ENCODE results near the gene NOL3. TPM values are rescaled to one million over a fixed set of nuclear protein-coding genes. Genes with fewer than 3 reads are reported as not detected.

The NOL3 gene
- polyA plus RNA-seq, 2 donors: 36.7 to 59.0 TPM

DNA sequence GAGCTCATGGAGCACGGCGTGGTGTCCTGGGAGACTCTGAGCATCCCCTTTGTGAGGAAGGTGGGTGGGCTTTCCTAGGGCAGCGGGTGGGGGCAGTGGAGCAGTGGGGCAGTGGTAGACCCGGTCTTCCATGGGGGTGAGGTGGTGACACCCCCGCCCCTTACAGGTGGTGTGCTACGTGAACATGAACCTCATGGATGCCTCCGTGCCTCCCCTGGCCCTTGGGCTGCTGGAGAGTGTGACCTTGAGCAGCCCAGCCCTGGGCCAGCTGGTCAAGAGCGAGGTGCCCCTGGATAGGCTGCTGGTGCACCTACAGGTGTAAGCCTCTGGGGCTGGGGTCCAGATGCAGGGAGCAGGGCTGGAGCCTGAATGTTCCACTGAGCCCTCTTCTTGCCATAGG is 30.2 kb downstream of the NOL3 start:
- H3K36me3 ChIP-seq (ENCODE audit: control insufficient read depth in 2 of 2, insufficient read depth in 2 of 2, low read length in 1 of 2): peaks cover 13 to 64% of the 10 kb centered on the region in 2 donors
- no peak overlapping the region for H3K27ac ChIP-seq (ENCODE audit: low read depth in 2 of 2, low read length in 1 of 2)
- H3K27me3 ChIP-seq (ENCODE audit: control insufficient read depth in 1 of 2, insufficient read depth in 2 of 2, low read length in 2 of 2): no peaks in the 10 kb centered on the region
- no peak overlapping the region for H3K4me3 ChIP-seq (ENCODE audit: low read depth in 1 of 2, low read length in 2 of 2)
- peaks cover 0 to 15% of the 10 kb centered on the region in 2 donors for H3K4me1 ChIP-seq (ENCODE audit: control insufficient read depth in 2 of 2, insufficient read depth in 2 of 2, low read length in 1 of 2)
- no peaks in the 10 kb centered on the region for H3K9me3 ChIP-seq (ENCODE audit: control insufficient read depth in 2 of 2, insufficient read depth in 1 of 2, low read depth in 1 of 2, low read length in 1 of 2)
- WGBS, 2 donors: 89 to 91% methylated on average over 8 of the region's 8 CpGs

DNA sequence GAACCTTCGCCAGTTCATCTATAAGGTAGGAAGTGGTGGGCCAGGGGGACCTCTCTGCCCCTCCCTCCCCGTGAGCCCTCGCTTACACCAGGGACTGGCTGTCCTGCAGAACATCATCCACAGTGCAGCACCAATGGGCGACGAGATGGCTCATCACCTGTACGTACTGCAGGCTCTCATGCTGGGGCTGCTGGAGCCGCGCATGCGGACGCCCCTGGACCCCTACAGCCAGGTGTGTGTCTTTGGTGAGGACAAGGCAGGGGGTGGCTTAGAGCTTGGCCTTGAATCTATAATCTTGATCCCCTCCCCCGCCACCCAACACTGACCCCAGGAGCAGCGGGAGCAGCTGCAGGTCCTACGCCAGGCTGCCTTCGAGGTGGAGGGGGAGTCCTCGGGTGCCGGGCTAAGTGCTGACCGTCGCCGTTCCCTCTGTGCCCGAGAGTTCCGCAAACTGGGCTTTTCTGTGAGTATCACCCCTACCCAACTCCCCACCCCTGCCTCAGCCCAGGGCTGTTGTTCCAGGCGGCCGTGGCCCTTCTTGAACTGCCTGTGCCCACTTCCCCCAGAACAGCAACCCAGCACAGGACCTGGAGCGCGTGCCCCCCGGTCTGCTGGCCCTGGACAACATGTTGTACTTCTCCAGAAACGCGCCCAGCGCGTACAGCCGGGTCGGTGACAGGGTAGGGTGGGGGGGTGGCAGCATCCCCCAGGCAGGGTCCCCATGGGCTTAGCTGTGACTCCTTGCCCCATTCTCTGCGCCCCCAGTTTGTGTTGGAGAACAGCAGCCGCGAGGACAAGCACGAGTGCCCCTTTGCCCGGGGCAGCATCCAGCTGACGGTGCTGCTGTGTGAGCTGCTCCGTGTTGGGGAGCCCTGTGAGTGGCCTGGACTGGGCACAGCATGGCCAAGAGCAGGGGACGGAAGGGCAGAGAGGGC is 31.3 kb downstream of the NOL3 start:
- H3K36me3 ChIP-seq (ENCODE audit: control insufficient read depth in 2 of 2, insufficient read depth in 2 of 2, low read length in 1 of 2): peaks cover 13 to 55% of the 10 kb centered on the region in 2 donors
- H3K27me3 ChIP-seq (ENCODE audit: control insufficient read depth in 1 of 2, insufficient read depth in 2 of 2, low read length in 2 of 2): no peaks in the 10 kb centered on the region
- no peak overlapping the region for H3K4me3 ChIP-seq (ENCODE audit: low read depth in 1 of 2, low read length in 2 of 2)
- H3K27ac ChIP-seq (ENCODE audit: low read depth in 2 of 2, low read length in 1 of 2): no peak overlapping the region
- peaks cover 0 to 15% of the 10 kb centered on the region in 2 donors for H3K4me1 ChIP-seq (ENCODE audit: control insufficient read depth in 2 of 2, insufficient read depth in 2 of 2, low read length in 1 of 2)
- 93% methylated on average over 39 to 40 of the region's 40 CpGs for WGBS, 2 donors
- no peaks in the 10 kb centered on the region for H3K9me3 ChIP-seq (ENCODE audit: control insufficient read depth in 2 of 2, insufficient read depth in 1 of 2, low read depth in 1 of 2, low read length in 1 of 2)

DNA sequence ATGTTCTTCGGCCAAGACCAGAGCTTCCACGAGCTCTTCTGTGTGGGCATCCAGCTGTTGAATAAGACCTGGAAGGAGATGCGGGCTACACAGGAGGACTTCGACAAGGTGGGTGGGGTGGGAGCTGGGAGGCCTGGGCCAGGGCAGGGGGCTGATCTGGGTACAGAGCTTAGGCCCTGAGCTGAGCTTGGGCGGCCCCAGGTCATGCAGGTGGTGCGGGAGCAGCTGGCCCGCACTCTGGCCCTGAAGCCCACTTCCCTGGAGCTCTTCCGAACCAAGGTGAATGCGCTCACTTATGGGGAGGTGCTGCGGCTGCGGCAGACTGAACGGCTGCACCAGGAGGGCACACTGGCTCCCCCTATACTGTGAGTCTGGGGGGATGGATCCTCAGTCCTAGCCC is 32.1 kb downstream of the NOL3 start:
- no peaks in the 10 kb centered on the region for H3K9me3 ChIP-seq (ENCODE audit: control insufficient read depth in 2 of 2, insufficient read depth in 1 of 2, low read depth in 1 of 2, low read length in 1 of 2)
- WGBS, 2 donors: 90 to 94% methylated on average over 12 of the region's 12 CpGs
- H3K36me3 ChIP-seq (ENCODE audit: control insufficient read depth in 2 of 2, insufficient read depth in 2 of 2, low read length in 1 of 2): peaks cover 13 to 47% of the 10 kb centered on the region in 2 donors
- no peak overlapping the region for H3K4me3 ChIP-seq (ENCODE audit: low read depth in 1 of 2, low read length in 2 of 2)
- H3K4me1 ChIP-seq (ENCODE audit: control insufficient read depth in 2 of 2, insufficient read depth in 2 of 2, low read length in 1 of 2): peaks cover 0 to 19% of the 10 kb centered on the region in 2 donors
- no peaks in the 10 kb centered on the region for H3K27me3 ChIP-seq (ENCODE audit: control insufficient read depth in 1 of 2, insufficient read depth in 2 of 2, low read length in 2 of 2)
- H3K27ac ChIP-seq (ENCODE audit: low read depth in 2 of 2, low read length in 1 of 2): no peak overlapping the region

DNA sequence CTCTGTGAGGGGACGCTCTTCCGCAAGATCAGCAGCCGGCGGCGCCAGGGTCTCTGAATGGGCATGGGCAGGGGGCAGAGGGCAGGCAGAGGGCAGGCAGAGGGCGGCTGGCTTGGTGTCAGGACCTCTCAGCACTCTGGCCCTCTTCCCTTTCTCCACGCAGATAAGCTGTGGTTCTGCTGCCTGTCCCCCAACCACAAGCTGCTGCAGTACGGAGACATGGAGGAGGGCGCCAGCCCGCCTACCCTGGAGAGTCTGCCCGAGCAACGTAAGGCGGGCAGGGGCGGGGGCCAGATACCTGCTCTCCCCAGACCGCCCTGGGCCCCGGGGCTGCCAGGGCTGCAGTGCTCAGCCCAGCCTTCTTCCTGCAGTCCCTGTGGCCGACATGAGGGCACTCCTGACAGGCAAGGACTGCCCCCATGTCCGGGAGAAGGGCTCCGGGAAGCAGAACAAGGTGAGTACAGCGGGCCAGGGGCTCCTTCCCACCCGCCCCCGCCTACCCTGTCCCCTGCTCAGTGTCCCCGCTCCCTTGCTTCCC is 32.7 kb downstream of the NOL3 start:
- Histone ChIP-seq H3K27me3 (ENCODE audit: control insufficient read depth in 1 of 2, insufficient read depth in 2 of 2, low read length in 2 of 2) (no peaks in the 10 kb centered on the region), H3K4me3 (ENCODE audit: low read depth in 1 of 2, low read length in 2 of 2) (no peak overlapping the region), H3K27ac (ENCODE audit: low read depth in 2 of 2, low read length in 1 of 2) (no peak overlapping the region), H3K4me1 (ENCODE audit: control insufficient read depth in 2 of 2, insufficient read depth in 2 of 2, low read length in 1 of 2) (peaks cover 0 to 24% of the 10 kb centered on the region in 2 donors), H3K36me3 (ENCODE audit: control insufficient read depth in 2 of 2, insufficient read depth in 2 of 2, low read length in 1 of 2) (peaks cover 13 to 41% of the 10 kb centered on the region in 2 donors), H3K9me3 (ENCODE audit: control insufficient read depth in 2 of 2, insufficient read depth in 1 of 2, low read depth in 1 of 2, low read length in 1 of 2) (no peaks in the 10 kb centered on the region)
- WGBS, 2 donors: 88 to 91% methylated on average over 23 of the region's 23 CpGs

DNA sequence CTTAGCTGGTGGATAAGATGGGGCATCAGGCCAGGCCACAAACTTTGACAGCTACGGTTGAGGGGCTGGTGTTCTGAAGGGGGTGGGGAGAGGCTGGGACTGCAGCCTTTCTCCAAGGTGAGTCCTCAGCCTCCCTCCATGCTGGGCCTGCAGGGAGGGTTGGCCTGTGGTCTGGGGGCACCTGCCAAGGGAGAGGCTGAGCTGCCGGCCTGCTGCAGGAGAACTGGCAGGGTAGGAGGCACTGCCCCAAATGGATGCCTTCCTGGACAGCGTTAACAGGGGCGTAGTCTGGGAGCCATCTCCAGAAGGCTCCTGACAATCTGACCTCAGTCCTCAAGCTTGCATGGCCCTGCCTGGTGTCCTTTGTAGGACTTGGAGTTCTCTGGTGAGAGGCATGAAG is 33.7 kb downstream of the NOL3 start:
- Histone ChIP-seq H3K9me3 (ENCODE audit: control insufficient read depth in 2 of 2, insufficient read depth in 1 of 2, low read depth in 1 of 2, low read length in 1 of 2) (no peaks in the 10 kb centered on the region), H3K4me1 (ENCODE audit: control insufficient read depth in 2 of 2, insufficient read depth in 2 of 2, low read length in 1 of 2) (peaks cover 0 to 19% of the 10 kb centered on the region in 2 donors), H3K36me3 (ENCODE audit: control insufficient read depth in 2 of 2, insufficient read depth in 2 of 2, low read length in 1 of 2) (peaks cover 13 to 40% of the 10 kb centered on the region in 2 donors), H3K27me3 (ENCODE audit: control insufficient read depth in 1 of 2, insufficient read depth in 2 of 2, low read length in 2 of 2) (no peaks in the 10 kb centered on the region), H3K27ac (ENCODE audit: low read depth in 2 of 2, low read length in 1 of 2) (no peak overlapping the region), H3K4me3 (ENCODE audit: low read depth in 1 of 2, low read length in 2 of 2) (no peak overlapping the region)
- WGBS, 2 donors: 69 to 75% methylated on average over 4 of the region's 4 CpGs

DNA sequence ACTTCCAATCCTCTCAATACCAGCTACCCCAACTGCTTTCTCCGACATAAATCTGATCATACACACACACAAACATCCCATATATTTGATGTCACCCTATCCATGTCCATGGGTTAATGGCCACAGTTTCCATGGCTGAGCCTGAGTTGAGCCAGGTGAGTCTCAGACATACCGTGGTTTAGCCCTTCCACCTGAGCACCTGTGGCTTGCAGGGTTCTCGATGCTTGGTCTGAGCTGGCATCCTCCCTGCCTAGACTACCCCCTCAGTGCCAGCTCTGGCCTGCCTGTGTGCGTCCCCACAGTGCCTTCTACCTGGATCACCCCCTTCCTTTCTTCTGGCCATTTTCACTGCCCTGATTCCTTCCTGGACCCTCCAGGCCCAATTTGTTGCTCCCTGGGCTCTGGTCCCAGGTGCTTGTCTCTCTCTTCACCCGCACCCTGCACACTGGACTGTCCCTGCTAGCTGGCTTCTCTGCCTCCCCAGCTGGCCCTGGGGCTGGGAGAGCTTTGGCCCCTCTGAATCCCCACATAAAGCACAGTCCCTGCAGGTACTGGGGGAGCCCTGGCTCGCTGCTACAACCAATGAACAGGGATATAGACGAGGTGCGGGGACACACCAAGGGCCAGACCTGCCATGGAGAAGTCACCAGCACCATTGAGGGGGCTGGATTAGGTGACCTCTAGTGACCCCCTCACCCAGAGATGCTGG is 35.9 kb downstream of the NOL3 start:
- H3K4me1 ChIP-seq (ENCODE audit: control insufficient read depth in 2 of 2, insufficient read depth in 2 of 2, low read length in 1 of 2): peaks cover 0 to 10% of the 10 kb centered on the region in 2 donors
- no peaks in the 10 kb centered on the region for H3K9me3 ChIP-seq (ENCODE audit: control insufficient read depth in 2 of 2, insufficient read depth in 1 of 2, low read depth in 1 of 2, low read length in 1 of 2)
- peaks cover 13 to 33% of the 10 kb centered on the region in 2 donors for H3K36me3 ChIP-seq (ENCODE audit: control insufficient read depth in 2 of 2, insufficient read depth in 2 of 2, low read length in 1 of 2)
- H3K4me3 ChIP-seq (ENCODE audit: low read depth in 1 of 2, low read length in 2 of 2): no peak overlapping the region
- no peak overlapping the region for H3K27ac ChIP-seq (ENCODE audit: low read depth in 2 of 2, low read length in 1 of 2)
- 89 to 92% methylated on average over 8 of the region's 8 CpGs for WGBS, 2 donors
- no peaks in the 10 kb centered on the region for H3K27me3 ChIP-seq (ENCODE audit: control insufficient read depth in 1 of 2, insufficient read depth in 2 of 2, low read length in 2 of 2)

DNA sequence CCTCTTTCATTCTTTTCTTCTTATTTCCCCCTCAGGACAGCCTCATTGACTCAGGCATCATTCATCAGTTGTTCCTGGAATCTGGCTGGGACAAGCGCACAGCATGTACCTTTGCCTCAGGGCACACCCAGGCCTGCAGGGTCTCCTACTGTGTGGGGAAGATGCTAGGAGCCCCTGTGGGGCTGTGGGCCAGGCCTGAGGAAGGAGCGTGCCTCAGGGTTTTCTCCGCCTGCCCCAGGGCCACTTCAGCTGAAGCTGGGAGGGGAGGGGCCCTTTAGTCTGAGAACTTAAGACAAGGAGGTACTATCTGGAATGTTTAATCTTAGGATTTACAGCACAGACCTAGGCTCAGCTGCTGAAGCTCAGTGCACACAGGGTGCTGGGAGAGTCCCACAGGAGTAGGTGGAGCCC is 36.5 kb downstream of the NOL3 start:
- H3K4me3 ChIP-seq (ENCODE audit: low read depth in 1 of 2, low read length in 2 of 2): no peak overlapping the region
- peaks cover 12 to 27% of the 10 kb centered on the region in 2 donors for H3K36me3 ChIP-seq (ENCODE audit: control insufficient read depth in 2 of 2, insufficient read depth in 2 of 2, low read length in 1 of 2)
- H3K27ac ChIP-seq (ENCODE audit: low read depth in 2 of 2, low read length in 1 of 2): no peak overlapping the region
- H3K4me1 ChIP-seq (ENCODE audit: control insufficient read depth in 2 of 2, insufficient read depth in 2 of 2, low read length in 1 of 2): peaks cover 0 to 10% of the 10 kb centered on the region in 2 donors
- H3K27me3 ChIP-seq (ENCODE audit: control insufficient read depth in 1 of 2, insufficient read depth in 2 of 2, low read length in 2 of 2): no peaks in the 10 kb centered on the region
- WGBS, 2 donors: 82 to 88% methylated on average over 3 of the region's 3 CpGs
- H3K9me3 ChIP-seq (ENCODE audit: control insufficient read depth in 2 of 2, insufficient read depth in 1 of 2, low read depth in 1 of 2, low read length in 1 of 2): no peaks in the 10 kb centered on the region

DNA sequence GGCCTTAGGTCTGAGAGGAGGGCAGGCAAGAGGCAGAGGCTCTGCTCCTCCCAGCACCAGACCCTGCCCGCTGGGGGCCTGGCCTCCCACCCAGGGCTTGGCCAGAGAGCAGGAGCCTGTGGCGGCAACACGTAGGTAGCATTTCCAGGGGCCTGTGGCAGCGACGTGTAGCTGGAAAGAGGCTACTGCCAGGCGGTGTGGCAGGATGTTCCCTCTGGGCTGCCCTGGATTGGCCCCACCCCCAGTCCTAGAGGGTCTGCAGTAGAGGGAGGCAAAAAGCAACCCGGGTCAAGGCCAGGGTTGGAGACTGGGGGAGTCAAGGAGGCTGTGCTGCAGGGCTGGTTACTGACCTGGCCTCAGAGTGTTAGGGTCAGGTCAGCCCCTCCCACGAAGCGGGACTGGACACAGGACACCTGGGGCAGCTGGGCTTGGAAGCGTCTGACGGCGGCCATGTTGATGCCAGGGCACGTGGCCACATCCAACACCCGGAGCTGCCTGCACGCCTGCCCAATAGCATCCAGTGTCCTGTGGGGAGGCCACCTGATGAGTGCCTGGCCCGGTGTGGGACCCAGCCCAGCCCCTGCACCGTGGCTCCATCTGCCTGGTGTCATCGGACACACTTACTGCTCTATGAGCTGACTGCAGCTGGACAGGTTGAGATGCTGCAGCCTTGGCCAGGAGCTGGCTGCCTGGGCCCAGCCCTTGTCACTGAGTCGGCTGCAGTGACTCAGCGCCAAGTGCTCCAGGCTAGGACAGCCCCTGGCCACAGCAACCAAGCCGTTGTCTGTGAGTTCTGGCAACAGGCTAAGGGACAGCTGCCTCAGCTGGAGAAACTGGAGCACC is 37.1 kb downstream of the NOL3 start:
- Histone ChIP-seq H3K4me1 (ENCODE audit: control insufficient read depth in 2 of 2, insufficient read depth in 2 of 2, low read length in 1 of 2) (peaks cover 0 to 10% of the 10 kb centered on the region in 2 donors), H3K27ac (ENCODE audit: low read depth in 2 of 2, low read length in 1 of 2) (no peak overlapping the region), H3K9me3 (ENCODE audit: control insufficient read depth in 2 of 2, insufficient read depth in 1 of 2, low read depth in 1 of 2, low read length in 1 of 2) (no peaks in the 10 kb centered on the region), H3K4me3 (ENCODE audit: low read depth in 1 of 2, low read length in 2 of 2) (no peak overlapping the region), H3K27me3 (ENCODE audit: control insufficient read depth in 1 of 2, insufficient read depth in 2 of 2, low read length in 2 of 2) (no peaks in the 10 kb centered on the region), H3K36me3 (ENCODE audit: control insufficient read depth in 2 of 2, insufficient read depth in 2 of 2, low read length in 1 of 2) (peaks cover 9 to 22% of the 10 kb centered on the region in 2 donors)
- 62 to 71% methylated on average over 20 to 21 of the region's 21 CpGs for WGBS, 2 donors

All from esophagus (tissue), 2 donors.